GM08714 (cell line): ENCODE data around the gene C1orf74.
A peak's percentile ranks its signal among the peaks of the same experiment; 100 is the strongest.
"Not testable (repeated sequence)": the region's sequence is repeated elsewhere in the genome, so short reads cannot be mapped to it uniquely, and the experiment has no call there.

Experiments used
- H3K4me3 ChIP-seq: fragments of 200-500 bp; sonication (Bioruptor generic); 2 replicates; pipeline ENCODE4 v1.5.1; 2014; ENCODE audit warnings: mild to moderate bottlenecking, low read length, inconsistent platforms
- ZNF274 ChIP-seq: IDR thresholded peaks from 2 replicates; pipeline ENCODE4 v1.6.1; 2012; ENCODE audit warnings: mild to moderate bottlenecking, low read depth, low read length

Gene C1orf74

DNA sequence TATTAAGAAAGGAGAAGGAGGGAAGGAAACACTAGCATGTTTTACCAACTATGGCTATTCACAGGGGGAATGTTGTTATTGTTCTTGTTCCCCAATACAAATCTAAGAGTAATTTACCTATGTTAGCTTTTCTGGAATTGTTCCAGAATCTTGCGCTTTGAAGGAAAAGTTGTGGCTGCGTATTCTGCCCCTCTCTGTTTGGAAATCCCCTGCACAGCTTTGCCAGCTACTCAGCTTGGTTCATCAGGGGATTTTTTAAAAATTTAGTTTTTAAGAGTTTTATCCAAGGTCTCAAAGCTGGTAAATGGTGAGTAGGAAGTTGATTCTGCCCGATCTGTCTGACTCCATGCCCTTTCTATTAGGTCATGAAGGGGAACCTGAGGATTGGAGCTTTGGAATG lies 31.1 kb upstream of the C1orf74 start:
- TF ChIP-seq ZNF274, result no peak
- H3K4me3 ChIP-seq, result no peak overlapping the region

- no peak overlapping the region for H3K4me3 ChIP-seq
- TF ChIP-seq ZNF274, result no peak
Observed at GRCh38 chr1:209813902-209814301, 29.5 kb upstream of the C1orf74 start.

DNA sequence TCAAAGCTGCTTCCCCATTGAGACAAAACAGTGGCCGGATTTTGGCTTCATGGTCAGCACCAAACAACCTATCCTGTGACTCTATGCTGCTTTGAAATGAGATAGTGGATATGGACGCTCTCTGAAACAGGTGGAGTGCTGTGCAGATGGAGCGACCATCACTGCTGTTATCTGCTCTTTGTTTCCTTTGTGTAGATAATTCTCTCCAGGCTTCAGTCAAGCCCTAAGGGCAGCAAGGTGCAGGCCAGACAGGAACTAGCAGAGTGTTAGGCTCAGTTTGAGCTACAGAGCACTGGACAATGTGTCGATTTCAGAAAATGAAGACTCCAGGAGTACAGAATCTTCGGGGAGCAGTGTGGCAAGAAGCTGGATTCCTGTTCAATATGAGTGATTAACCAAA lies 26.4 kb upstream of the C1orf74 start:
- no peak overlapping the region for H3K4me3 ChIP-seq
- TF ChIP-seq ZNF274, result no peak

DNA sequence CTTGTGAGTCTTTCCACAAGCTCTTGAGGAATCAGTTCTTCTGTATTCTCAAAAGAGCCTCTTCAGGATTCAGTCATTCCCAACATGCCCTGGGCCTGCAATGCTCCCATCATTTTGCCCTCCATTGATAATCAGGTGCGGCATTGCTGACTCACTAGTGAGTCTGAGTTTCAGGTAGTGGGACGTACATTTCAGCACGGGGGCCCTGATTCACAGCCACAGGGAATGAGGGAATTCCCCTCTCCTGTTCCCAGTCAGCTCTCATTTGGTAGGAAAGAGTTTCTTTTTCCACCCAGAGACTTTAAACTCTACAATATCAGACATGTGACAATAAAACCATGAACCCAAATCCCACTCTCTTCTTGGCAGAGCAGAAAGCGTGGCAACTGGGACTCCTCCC lies 25.3 kb upstream of the C1orf74 start:
- TF ChIP-seq ZNF274, result no peak
- H3K4me3 ChIP-seq, result no peak overlapping the region

DNA sequence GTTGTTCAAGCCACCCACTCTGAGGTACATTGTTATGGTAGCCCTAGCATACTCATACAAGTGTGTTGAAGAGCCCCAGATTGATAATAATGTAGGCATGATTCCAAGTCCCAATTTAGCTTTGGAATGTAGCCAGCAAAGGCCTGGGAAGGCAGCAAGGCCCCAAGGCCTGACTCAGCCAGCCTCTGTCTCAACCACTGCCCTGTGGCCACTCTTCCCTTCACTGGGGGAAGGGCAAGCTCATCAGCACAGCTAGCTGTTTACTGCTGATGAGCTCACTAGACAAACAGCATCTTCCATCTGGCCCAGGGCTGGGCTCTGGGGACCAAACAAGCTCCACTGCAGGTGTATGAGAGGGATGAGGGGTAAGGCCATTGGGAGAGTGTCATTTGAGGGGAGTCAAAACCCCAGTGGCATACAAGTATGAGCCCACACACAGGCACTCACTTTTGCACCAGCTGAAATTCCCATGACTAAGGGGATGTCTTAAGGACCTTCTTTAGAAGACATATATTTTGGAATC lies 23.8 kb upstream of the C1orf74 start:
- TF ChIP-seq ZNF274, result no peak
- H3K4me3 ChIP-seq, result no peak overlapping the region

DNA sequence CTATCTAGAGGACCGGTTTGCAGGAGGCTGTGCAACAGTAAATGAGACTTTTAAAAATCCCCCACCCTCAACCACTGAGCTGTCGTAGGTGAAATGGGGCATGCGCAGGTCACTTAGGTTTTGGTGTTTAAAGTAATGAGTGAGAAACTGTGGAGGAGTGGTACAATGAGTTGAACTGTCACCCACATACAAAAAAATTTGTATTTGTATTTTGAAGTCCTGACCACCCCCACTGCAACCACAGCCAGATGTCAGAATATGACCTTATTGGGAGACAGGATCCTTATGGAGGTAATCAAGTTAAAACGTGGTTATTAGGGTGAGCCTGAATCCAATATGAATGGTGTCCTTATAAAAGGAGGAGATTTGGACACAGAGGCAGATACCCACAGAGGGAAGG lies 23.1 kb upstream of the C1orf74 start:
- TF ChIP-seq ZNF274, result no peak
- no peak overlapping the region for H3K4me3 ChIP-seq

DNA sequence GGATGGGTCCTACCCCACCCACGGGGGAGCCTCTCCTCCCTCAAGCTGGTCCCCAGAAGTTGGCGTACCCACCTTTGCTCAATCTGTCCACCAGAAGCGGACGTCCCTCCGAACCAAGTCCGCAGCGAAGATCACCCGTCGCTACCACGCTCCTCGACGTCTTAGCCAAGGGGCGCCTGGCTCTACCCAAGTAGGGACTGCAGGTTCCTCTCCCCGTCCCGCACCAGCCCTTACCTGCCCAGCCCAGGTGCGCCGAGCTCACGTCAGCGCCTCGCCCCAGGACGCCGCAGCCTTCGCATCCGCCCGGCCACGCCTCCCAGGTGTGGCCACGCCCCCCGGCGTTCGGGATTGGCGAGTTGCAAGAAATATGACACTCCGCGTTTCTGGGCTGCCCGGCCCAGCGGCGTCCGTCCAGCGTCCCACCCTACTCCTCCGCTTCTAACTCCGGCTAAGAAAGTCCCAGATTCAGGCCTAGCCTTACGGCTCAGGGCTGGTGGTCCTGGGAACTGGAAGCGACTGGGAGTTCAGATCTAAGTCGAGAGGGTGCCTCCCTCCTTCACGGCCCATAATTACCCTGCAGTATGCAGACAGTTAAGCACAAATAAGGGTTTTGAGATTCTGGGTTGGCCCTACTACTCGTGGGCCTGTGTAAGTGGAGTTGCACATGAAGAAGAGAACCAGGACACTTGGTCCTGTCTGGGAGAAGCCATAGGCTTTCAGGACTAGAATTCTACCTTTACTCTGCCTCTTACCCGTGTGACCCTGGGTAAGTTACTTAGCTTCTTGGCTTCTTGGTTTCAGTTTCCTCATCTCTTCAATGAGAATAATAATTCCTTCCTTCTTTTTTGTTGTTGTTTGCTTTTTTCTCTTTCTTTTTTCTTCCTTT lies 21.8 kb upstream of the C1orf74 start, which contains the start of gene IRF6:
TSS of gene IRF6 (minus strand) at position 268 of the 886 bp plus-strand sequence. CDS start 4,729 bp downstream, outside the sequence.
- peak within 1 kb of the TSS; percentile 49; the same call in 1 of the 2 replicates for H3K4me3 ChIP-seq
- TF ChIP-seq ZNF274, result no peak

GRCh38 chr1:209805341-209805781 lies 21.0 kb upstream of the C1orf74 start:
- no peak for TF ChIP-seq ZNF274
- no peak overlapping the region for H3K4me3 ChIP-seq

DNA sequence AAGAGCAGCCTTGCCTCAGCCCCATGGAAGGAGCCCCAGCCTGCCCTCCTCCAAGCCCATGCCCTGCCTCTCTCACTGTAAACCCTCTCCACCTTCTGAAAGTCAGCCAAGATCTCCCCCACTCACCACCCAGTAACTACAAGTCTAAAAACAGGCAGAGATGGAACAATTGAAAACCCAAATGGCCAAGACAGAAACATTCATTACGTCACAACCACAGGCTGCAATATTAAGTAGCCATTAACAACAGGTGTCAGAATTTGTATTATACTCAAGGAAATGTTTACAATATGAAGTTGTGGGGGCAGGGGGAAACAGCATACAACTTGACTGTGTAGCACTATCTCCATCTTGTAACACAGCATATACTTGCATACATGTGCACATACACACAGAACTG lies 19.2 kb upstream of the C1orf74 start:
- TF ChIP-seq ZNF274, result no peak

DNA sequence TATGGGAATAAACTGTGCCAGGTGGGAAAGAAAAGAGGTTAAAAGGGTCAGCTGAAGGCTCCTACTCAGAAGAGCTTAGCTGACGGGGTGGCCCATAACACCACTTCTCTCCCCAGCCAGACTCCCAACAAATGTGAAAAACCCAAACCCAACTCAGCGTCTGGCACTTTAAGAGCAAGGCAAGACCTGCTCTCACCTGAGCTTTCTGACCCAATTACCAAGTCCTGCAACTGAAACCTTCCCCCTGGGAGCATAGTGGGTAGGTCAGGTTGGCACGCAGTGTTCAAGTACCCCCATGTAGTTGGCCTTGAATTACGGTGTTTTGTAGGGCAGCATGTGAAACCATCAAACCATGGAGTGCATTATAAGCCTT lies 18.4 kb upstream of the C1orf74 start:
- no peak for TF ChIP-seq ZNF274
- H3K4me3 ChIP-seq, result no peak overlapping the region

More for the DNA sequence above, 19.2 kb upstream of the C1orf74 start:
- H3K4me3 ChIP-seq, result no peak overlapping the region

DNA sequence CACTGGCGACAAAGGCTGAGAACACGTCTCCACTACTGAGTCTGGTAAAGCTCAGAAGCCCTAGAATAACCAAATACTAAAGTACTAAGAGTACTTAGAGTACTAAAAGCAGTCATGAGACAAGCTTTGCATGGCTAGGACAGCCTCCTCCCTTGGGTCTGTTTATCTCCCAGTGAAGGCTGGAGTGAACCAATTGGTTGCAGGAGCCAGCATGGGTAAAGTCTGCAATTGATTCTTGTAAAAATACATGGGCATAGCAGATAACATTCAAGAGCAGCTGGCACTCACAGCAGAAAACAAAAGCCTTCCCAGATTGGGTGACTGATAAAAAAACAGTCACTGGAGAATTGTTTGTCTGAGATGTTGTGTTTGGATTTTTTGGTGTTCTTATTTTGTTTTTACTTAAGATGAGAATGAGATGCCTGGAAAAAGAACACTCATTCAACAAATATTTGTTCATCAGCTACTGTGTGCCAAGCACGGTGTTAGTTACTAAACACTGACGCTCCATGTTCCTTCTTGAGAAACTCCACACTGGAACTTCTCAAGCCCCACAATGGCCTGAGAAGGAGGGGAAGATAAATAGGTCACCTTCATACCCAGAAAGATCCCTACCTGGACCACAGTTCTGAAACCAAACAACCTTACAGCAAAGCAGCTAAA lies 17.9 kb upstream of the C1orf74 start:
- no peak for TF ChIP-seq ZNF274

GRCh38 chr1:209800984-209801834 lies 16.9 kb upstream of the C1orf74 start:
- no peak for TF ChIP-seq ZNF274

More for the DNA sequence above, 17.9 kb upstream of the C1orf74 start:
- no peak overlapping the region for H3K4me3 ChIP-seq

GRCh38 chr1:209797978-209798639 lies 13.8 kb upstream of the C1orf74 start:
- H3K4me3 ChIP-seq, result no peak overlapping the region
- no peak for TF ChIP-seq ZNF274

More at GRCh38 chr1:209800984-209801834, 16.9 kb upstream of the C1orf74 start:
- H3K4me3 ChIP-seq, result no peak overlapping the region

- H3K4me3 ChIP-seq, result not testable (repeated sequence)
Observed at GRCh38 chr1:209793711-209794110, 9.4 kb upstream of the C1orf74 start.
